CD4-positive, alpha-beta T cell treated with Interleukin-12 subunit alpha and Interleukin-12 subunit beta, for 1 hour (primary cell): Measurements from ENCODE around the gene SYNGR3.
"Not testable (repeated sequence)": the region's sequence is repeated elsewhere in the genome, so short reads cannot be mapped to it uniquely, and the experiment has no call there.

Experiments used
- DNase-seq: peaks from one replicate; pipeline ENCODE4 v3.0.0-alpha.2; 2020

SYNGR3 gene

GRCh38 chr16:1960665-1961630 is 28.8 kb upstream of the SYNGR3 start:
- DNase-seq = peak; percentile 44

GRCh38 chr16:1961651-1962067 is 28.1 kb upstream of the SYNGR3 start:
- DNase-seq = no peak

- DNase-seq = not testable (repeated sequence)
Observed at GRCh38 chr16:1962161-1963153, 27.3 kb upstream of the SYNGR3 start.

GRCh38 chr16:1963806-1964505 is 25.8 kb upstream of the SYNGR3 start:
- peak; percentile 52 for DNase-seq

GRCh38 chr16:1964506-1965395 is 25.0 kb upstream of the SYNGR3 start, which contains the start of gene RPS2:
Gene RPS2, minus strand, starts transcription at chr16:1964826. Its CDS starts 201 bp downstream, at chr16:1964625.
- peak; percentile 100 for DNase-seq

GRCh38 chr16:1965396-1966001 is 24.3 kb upstream of the SYNGR3 start:
- no peak for DNase-seq

GRCh38 chr16:1966460-1966859 is 23.3 kb upstream of the SYNGR3 start, which contains the start of gene RNF151:
Gene RNF151, plus strand, starts transcription at chr16:1966856. Its CDS starts 26 bp downstream, at chr16:1966882.
- DNase-seq = no peak

- no peak for DNase-seq
Observed at GRCh38 chr16:1968146-1968953, 21.4 kb upstream of the SYNGR3 start.

GRCh38 chr16:1971796-1972489 is 17.8 kb upstream of the SYNGR3 start, which contains the start of gene TBL3:
Gene TBL3, plus strand, starts transcription at chr16:1972053. Its CDS starts 112 bp downstream, at chr16:1972165.
- peak; percentile 98 for DNase-seq

- DNase-seq = no peak
Observed at GRCh38 chr16:1972490-1972877, 17.3 kb upstream of the SYNGR3 start.

- DNase-seq = no peak
Observed at GRCh38 chr16:1973461-1974156, 16.2 kb upstream of the SYNGR3 start.

GRCh38 chr16:1974157-1975070 is 15.4 kb upstream of the SYNGR3 start:
- no peak for DNase-seq

- no peak for DNase-seq
Observed at GRCh38 chr16:1975432-1976215, 14.1 kb upstream of the SYNGR3 start.

GRCh38 chr16:1976216-1976520 is 13.6 kb upstream of the SYNGR3 start:
- DNase-seq = no peak

GRCh38 chr16:1976951-1977874 is 12.6 kb upstream of the SYNGR3 start:
- no peak for DNase-seq

- no peak for DNase-seq
Observed at GRCh38 chr16:1977875-1978268, 11.9 kb upstream of the SYNGR3 start.
